GM11168 (cell line): ENCODE data around the gene TAF1B.
"Not testable (repeated sequence)": the region's sequence is repeated elsewhere in the genome, so short reads cannot be mapped to it uniquely, and the experiment has no call there.

Experiments
- in situ Hi-C: fragments of 300-500 bp; cut with MboI; formaldehyde crosslinking; loops from one replicate; pipeline ENCODE4 v1.12.0; 2022; ENCODE audit warnings: low sequenced_read_pairs; ENCODE audit not compliant: unreplicated experiment

Gene TAF1B

GRCh38 chr2:9860922-9861580, 17.8 kb downstream of the TAF1B start:
- in situ Hi-C loops = not testable (repeated sequence)

DNA sequence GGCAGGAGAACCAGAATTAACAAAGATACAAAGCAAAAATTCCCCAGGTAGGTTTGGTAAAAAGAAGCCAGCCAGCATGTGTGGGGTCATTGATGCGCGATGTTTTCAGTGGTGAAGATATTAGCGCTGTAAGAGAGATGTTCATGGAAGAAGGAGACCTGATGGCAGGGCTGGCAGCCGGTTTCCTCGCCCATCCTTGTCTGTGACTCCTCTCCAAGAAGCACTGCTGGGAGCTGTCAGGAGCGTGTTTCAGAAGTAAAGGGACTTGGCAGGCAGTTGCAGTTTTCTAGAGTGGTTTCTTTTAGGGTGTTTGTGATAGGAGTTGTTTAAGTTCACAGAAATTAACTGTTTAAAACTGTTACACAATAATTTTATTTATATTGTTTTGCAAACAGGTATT, 24.6 kb downstream of the TAF1B start:
- in situ Hi-C loops = no loop called here

GRCh38 chr2:9873337-9873736, 30.1 kb downstream of the TAF1B start:
- in situ Hi-C loops = no loop called here

GRCh38 chr2:9877026-9877425, 33.8 kb downstream of the TAF1B start:
- in situ Hi-C loops = no loop called here

- in situ Hi-C loops = no loop called here
Observed at GRCh38 chr2:9877726-9878125, 34.5 kb downstream of the TAF1B start.

DNA sequence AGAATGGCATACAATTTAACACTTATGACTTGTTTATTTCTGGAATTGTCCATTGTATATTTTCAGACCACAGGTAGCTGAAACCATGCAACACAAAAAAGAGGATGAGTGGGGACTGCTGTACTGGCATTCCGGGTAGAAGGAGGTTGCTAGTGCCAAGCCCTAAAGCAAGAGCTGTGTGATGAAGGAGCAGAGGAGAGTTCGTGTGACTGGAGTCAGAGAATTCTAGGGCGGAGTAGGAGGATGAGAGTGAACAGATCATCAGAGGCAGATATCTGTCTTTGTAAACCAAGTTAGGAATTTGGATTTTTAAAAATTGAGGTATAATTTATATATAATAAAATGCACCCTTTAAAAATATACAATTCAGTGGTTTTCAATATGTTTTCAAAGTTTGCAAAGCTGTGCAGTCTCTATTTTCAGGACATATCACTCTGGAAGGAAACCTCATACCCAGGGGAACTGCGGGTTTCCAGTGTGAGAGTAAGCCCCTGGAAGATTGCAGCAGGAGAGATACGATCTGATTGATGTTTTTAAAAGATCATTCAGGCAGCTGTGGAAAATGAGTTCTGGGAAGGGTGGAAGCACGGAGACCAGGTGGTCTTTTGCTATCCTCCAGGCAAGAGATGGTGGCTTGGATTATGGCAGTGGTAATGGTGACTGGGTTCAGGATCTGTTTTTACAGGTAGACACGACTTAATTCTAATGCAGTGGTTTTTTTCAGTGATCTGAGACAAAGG, 36.4 kb downstream of the TAF1B start:
- in situ Hi-C loops = no loop called here

- in situ Hi-C loops = no loop called here
Observed at GRCh38 chr2:9883897-9884296, 40.6 kb downstream of the TAF1B start.

DNA sequence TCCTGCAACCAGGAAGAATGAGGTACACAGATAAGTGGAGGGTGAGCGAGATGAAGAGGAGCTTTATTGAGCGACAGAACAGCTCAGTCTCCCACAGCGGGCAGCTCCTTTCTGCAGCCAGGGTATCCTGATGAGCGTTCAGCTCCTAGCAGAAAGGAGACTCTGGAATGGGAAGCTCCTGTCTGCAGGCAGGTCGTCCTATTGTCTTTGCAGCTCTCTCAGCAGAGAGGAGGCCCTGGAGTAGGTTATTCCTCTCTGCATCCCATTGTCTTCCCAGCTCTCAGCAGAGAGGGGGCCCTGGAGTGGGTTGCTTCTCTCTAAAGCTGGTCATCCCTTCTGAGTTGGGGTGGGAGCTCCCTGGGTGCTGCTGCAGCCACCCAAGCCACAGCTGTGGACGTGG, 41.2 kb downstream of the TAF1B start:
- in situ Hi-C loops = no loop called here

DNA sequence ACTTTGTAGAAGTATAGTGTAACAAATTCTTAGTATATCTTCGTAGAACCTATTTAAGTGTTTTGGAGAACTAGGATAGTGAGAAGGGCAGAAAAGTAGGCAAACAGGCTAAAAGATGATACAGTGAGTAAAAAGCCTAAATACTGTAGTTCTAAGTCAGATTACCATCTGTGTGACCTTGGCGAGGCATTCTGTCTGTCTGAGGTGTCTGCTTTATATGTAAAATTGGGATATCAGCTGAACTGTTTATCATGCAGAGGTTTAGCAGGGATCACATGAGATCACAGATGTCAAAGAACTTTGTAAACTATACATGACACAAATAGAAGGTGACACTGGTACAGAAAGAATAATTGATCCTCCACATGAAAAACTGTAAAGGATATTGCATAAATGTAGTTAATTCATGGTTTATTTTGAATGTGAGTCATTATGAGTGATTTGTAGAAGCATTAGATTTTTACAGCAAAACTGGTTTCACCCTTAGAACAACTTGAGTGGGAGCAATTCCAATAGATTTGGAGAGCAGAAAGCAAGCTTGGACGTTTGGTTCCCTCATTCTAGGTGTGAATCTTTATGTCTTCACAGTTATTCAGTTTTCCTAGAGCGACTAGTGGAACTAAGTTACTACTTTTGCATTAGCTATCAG, 41.9 kb downstream of the TAF1B start:
- in situ Hi-C loops = no loop called here

DNA sequence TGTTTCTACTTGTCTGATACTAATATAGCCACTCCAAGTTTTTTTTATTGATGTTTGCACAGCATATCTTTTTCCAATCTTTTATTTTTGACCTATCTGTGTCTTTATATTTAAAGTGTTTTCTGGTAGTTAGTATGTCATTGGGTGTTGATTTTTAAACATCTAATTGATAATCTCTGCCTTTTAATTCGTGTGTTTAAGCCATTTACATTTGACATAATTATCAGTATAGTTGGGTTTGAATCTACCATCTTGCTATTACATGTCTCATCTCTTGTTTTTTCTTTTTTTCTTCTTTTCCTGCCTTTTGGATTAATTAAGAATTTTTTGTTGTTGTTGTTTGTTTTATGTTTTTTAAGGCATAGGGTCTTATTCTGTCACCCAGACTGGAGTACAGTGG, 44.2 kb downstream of the TAF1B start:
- in situ Hi-C loops = no loop called here

- in situ Hi-C loops = no loop called here
Observed at GRCh38 chr2:9889812-9890261, 46.6 kb downstream of the TAF1B start.

DNA sequence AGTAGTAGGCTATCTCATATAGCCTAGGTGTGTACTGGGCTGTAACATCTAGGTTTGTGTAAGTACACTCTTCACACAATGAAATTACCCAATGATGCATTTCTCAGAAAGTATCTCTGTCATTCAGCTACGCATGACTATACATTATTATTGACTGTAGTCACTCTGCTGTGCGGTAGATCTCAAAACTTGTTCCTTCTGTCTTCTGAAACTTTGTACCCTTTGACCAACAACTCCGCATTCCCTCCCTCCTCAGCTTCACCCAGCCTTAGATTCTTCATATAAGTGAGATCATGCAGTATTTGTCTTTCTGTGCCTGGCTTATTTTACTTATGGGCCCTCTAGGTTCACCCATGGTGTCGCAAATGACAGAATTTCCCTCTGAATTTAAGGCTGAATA, 49.0 kb downstream of the TAF1B start:
- in situ Hi-C loops = no loop called here

GRCh38 chr2:9895669-9896590, 52.7 kb downstream of the TAF1B start:
- in situ Hi-C loops = no loop called here

DNA sequence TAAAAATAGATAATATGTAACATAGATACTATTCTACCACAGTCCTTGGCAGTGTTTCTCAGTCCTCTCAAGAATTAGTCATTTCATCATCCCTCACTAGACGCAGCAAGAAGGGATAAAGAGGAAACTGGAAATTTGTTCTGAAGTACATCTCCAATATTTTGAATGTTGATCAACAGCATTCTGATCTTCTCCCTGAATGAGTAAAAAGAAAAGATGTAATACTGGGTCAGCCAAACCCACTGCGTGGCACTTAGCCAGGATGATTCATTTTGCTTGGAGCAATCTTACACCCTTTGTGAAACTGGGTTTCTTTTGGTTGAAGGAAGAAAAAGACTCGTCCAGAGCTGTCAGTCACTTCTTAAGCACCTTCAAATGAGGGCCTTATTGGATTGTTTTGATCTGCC, 54.1 kb downstream of the TAF1B start:
- in situ Hi-C loops = no loop called here

DNA sequence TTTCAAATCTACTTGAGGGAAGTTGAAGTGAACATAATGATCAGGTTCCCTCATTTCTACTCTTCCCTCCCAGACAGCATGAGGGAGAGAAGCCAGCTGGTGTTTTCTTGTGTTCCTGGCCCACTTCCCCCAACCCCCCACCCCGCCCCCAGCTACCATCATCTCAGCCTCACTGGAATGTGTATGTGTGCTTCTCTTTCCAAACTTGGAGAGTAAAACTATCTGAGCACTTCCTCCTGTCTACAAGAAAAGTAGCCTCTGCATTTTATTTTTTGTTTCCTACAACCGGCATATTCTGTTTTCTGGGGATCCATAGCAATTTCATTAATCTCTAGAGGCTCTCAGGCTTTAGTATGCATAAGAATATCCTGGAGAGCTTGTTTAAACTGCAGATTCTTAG, 54.6 kb downstream of the TAF1B start:
- in situ Hi-C loops = no loop called here

- in situ Hi-C loops = no loop called here
Observed at GRCh38 chr2:9905413-9905812, 62.1 kb downstream of the TAF1B start.

DNA sequence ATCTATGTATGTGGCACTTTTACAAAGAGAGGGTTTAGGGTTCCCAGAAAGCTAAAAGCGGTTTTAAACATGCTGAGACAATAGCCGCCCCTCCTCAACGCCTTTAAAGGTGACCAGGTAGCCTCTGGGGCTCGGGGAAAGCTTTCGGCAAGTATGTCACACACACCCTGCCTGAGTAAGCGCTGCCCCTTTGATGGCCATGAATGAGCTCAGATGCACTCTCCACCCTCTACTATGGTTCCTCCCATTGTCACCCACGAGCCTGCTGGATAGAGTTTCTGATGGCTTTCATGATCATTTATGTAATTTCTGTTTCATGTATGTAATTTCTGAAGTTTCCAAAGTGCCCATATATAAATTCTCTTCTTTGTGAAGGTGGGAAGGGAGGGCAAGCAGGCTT, 64.1 kb downstream of the TAF1B start:
- in situ Hi-C loops = no loop called here

GRCh38 chr2:9908639-9909038, 65.4 kb downstream of the TAF1B start:
- in situ Hi-C loops = no loop called here

DNA sequence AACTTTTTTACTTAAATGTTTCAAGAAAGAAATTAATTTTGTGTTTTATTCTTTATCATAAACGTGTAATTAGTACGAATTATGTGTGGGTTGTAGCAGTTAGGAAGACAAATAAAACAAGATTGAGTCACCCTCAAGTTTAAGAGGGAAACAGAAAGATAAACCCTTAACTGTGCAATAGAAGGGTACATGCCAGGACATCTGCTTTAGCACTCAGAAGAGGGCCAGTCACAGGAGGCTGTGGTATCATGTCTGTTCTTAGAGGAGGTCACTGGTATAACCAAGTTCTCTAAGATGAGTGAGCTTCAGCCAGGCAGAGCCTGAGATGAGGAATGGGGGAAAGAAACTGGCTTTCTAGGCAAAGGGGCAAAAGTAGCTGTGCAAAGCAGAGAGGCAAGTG, 65.8 kb downstream of the TAF1B start:
- in situ Hi-C loops = no loop called here

- in situ Hi-C loops = no loop called here
Observed at GRCh38 chr2:9910699-9911098, 67.4 kb downstream of the TAF1B start.
